Vagina (tissue), 2 donors: ENCODE data around the gene RAF1. TPM values are rescaled to one million over a fixed set of nuclear protein-coding genes. Genes with fewer than 3 reads are reported as not detected.

ENCODE experiments used
- DNase-seq, 2 donors: peaks; one replicate each; pipeline ENCODE4 v3.0.0-alpha.2; 2017; ENCODE audit errors: extremely low spot score in 2 of 2
- H3K27ac ChIP-seq: fragments of 200-600 bp; sonication (generic); one replicate; pipeline ENCODE4 v1.5.1; 2019
- H3K27me3 ChIP-seq: fragments of 200-600 bp; sonication (generic); one replicate; pipeline ENCODE4 v1.5.1; 2019
- H3K36me3 ChIP-seq, 2 donors: fragments of 200-600 bp; sonication (generic); one replicate each; pipeline ENCODE4 v1.5.1; 2017 to 2019
- H3K4me1 ChIP-seq: fragments of 200-600 bp; sonication (generic); one replicate; pipeline ENCODE4 v1.5.1; 2019
- H3K4me3 ChIP-seq, 2 donors: fragments of 200-600 bp; sonication (generic); 1 replicate in 1 of 2; 2 replicates in 1 of 2; pipeline ENCODE4 v1.5.1; 2016 to 2019
- H3K9me3 ChIP-seq: fragments of 200-600 bp; sonication (generic); one replicate; pipeline ENCODE4 v1.5.1; 2019
- POLR2A ChIP-seq, 2 donors: fragments of 450-650 bp; IDR thresholded peaks; one replicate each; pipeline ENCODE4 v1.6.1; 2017; ENCODE audit warnings: antibody characterized with exemption in 2 of 2, mild to moderate bottlenecking in 2 of 2, moderate library complexity in 2 of 2
- POLR2AphosphoS5 ChIP-seq, 2 donors: sonication (generic); formaldehyde crosslinking; IDR thresholded peaks; one replicate each; pipeline ENCODE4 v1.9.0; 2017; ENCODE audit warnings: antibody characterized with exemption in 2 of 2, mild to moderate bottlenecking in 2 of 2, low read depth in 1 of 2; ENCODE audit not compliant: insufficient read depth in 1 of 2
- intact Hi-C: fragments of 100-400 bp; cut with DNase I; formaldehyde crosslinking; loops from one replicate; pipeline ENCODE4 v1.15.1; 2023
- total RNA-seq: library from RNA; depleted of rRNA; stranded (reverse); fragments of >200 nt; gene quantifications from one replicate; pipeline ENCODE4 v1.2.3, GENCODE V29; 2016
- TF ChIP-seq, protein P1 (sequence below), 3 experiments: fragments of 450-650 bp in 2 of 3; fragments of 200-600 bp in 1 of 3; sonication (generic) in 1 of 3; IDR thresholded peaks; one replicate each; pipeline ENCODE4 v1.5.1; 2017 to 2019; ENCODE audit warnings: antibody characterized with exemption in 3 of 3, mild to moderate bottlenecking in 2 of 3, moderate library complexity in 2 of 3

The RAF1 gene
- total RNA-seq, 1 donor from 2014 or later = 89.6 TPM

DNA sequence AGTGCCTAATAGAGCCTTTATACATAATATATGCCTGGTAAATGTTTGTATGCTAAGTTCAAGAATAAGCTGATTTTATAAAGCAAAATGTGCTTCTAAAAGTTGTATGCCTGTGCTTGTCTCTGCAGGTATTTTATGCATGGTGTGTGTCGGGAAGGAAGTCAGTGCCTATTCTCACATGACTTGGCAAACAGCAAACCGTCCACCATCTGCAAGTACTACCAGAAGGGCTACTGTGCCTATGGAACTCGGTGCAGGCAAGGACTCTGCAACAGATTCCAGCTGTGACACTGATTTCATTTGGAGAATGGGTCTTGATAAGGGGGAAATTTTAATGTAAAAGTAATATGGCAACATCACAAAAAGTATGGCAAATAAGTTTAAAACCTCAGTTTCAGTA, 95.2 kb downstream of the RAF1 start:
- Histone ChIP-seq H3K4me1 (peaks cover 15% of the 10 kb centered on the region), H3K27ac (no peak overlapping the region), H3K4me3 (no peak overlapping the region), H3K9me3 (peaks cover 8% of the 10 kb centered on the region), H3K36me3 (peaks cover 8 to 42% of the 10 kb centered on the region in 2 donors), H3K27me3 (no peaks in the 10 kb centered on the region)
- no peak for DNase-seq
- TF ChIP-seq POLR2AphosphoS5 (IDR thresholded peaks at IDR 0.05; ENCODE audit: insufficient read depth in 1 of 2, low read depth in 1 of 2) = no peak
- TF ChIP-seq, protein P1, sequence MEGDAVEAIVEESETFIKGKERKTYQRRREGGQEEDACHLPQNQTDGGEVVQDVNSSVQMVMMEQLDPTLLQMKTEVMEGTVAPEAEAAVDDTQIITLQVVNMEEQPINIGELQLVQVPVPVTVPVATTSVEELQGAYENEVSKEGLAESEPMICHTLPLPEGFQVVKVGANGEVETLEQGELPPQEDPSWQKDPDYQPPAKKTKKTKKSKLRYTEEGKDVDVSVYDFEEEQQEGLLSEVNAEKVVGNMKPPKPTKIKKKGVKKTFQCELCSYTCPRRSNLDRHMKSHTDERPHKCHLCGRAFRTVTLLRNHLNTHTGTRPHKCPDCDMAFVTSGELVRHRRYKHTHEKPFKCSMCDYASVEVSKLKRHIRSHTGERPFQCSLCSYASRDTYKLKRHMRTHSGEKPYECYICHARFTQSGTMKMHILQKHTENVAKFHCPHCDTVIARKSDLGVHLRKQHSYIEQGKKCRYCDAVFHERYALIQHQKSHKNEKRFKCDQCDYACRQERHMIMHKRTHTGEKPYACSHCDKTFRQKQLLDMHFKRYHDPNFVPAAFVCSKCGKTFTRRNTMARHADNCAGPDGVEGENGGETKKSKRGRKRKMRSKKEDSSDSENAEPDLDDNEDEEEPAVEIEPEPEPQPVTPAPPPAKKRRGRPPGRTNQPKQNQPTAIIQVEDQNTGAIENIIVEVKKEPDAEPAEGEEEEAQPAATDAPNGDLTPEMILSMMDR (IDR thresholded peaks at IDR 0.05) = no peak
- TF ChIP-seq POLR2A (IDR thresholded peaks at IDR 0.05) = no peak
- intact Hi-C loops = no loop called here

DNA sequence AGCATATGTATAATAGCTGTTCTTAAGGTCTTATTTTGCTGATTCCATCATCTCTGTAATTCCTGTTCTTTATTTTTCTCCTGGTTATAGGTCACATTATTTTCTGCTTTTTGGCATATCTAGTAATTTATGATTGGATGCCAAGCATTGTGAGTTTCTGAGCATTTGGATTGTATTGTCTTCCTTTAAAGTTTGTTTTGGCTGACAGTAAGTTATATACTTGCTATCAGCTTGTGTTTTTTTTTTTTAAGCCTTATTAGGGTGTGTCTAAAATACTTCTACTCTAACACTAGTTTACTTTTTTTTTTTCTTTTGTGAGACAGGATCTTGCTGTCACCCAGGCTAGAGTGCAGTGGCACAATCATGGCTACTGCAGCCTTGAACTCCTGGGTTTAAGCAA, 96.9 kb downstream of the RAF1 start:
- H3K27ac ChIP-seq = no peak overlapping the region

GRCh38 chr3:12562451-12562850, 101.5 kb downstream of the RAF1 start:
- Histone ChIP-seq H3K9me3 (peaks cover 8% of the 10 kb centered on the region), H3K27me3 (no peaks in the 10 kb centered on the region), H3K36me3 (no peaks in the 10 kb centered on the region), H3K4me3 (no peak overlapping the region), H3K27ac (no peak overlapping the region), H3K4me1 (peaks cover 58% of the 10 kb centered on the region)
- intact Hi-C loops = no loop called here
- DNase-seq = no peak
- TF ChIP-seq, protein P1 (IDR thresholded peaks at IDR 0.05) = no peak
- TF ChIP-seq POLR2AphosphoS5 (IDR thresholded peaks at IDR 0.05; ENCODE audit: insufficient read depth in 1 of 2, low read depth in 1 of 2) = no peak
- no peak for TF ChIP-seq POLR2A (IDR thresholded peaks at IDR 0.05)

More for the DNA sequence above, 96.9 kb downstream of the RAF1 start:
- peaks cover 8% of the 10 kb centered on the region for H3K9me3 ChIP-seq
- TF ChIP-seq POLR2A (IDR thresholded peaks at IDR 0.05) (no peak), POLR2AphosphoS5 (IDR thresholded peaks at IDR 0.05; ENCODE audit: insufficient read depth in 1 of 2, low read depth in 1 of 2) (no peak)
- TF ChIP-seq, protein P1 (IDR thresholded peaks at IDR 0.05) = no peak
- H3K4me3 ChIP-seq = no peak overlapping the region
- H3K27me3 ChIP-seq = no peaks in the 10 kb centered on the region
- DNase-seq = no peak
- intact Hi-C loops = no loop called here
- H3K36me3 ChIP-seq = peaks cover 2 to 24% of the 10 kb centered on the region in 2 donors
- peaks cover 30% of the 10 kb centered on the region for H3K4me1 ChIP-seq

GRCh38 chr3:12561397-12561796, 102.5 kb downstream of the RAF1 start:
- H3K9me3 ChIP-seq = peaks cover 8% of the 10 kb centered on the region
- H3K4me1 ChIP-seq = peaks cover 61% of the 10 kb centered on the region
- no peaks in the 10 kb centered on the region for H3K36me3 ChIP-seq
- no peak overlapping the region for H3K4me3 ChIP-seq
- DNase-seq = no peak
- TF ChIP-seq POLR2A (IDR thresholded peaks at IDR 0.05) (no peak), POLR2AphosphoS5 (IDR thresholded peaks at IDR 0.05; ENCODE audit: insufficient read depth in 1 of 2, low read depth in 1 of 2) (no peak)
- TF ChIP-seq, protein P1 (IDR thresholded peaks at IDR 0.05) = no peak
- H3K27ac ChIP-seq = no peak overlapping the region
- intact Hi-C loops = no loop called here
- no peaks in the 10 kb centered on the region for H3K27me3 ChIP-seq

DNA sequence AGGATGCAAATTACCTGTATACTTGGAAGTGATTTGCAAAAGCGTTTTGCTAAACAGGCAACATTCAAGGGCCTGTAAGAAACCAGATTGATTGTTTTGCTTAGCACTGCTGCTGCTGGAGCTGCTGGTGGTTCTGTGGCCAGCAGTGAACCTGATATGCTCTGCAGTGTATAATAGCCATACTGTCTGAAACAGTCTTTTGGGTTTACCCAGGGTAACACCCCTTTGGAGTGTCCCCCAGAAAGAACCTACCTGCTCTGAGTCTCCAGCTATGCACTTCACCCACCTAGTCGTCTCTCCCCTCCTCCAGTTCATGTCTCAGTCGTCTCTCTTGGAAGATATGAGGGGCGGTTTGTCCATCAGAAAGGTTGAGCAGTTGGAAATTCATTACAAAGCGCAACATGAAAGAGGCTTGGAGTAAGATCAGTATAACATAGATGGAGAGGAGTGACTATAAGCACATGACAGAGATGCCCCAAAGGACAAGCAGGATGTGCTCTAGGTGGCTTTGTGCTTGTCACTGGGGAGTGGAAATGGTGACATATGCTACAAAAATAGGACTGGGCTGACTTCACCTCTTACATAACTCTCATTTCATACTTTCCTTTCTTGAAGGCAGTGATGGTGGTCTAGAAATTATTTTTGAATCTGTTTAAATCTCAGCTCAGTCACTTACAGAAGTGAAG, 103.3 kb downstream of the RAF1 start:
- Histone ChIP-seq H3K4me1 (peaks cover 68% of the 10 kb centered on the region), H3K36me3 (no peaks in the 10 kb centered on the region), H3K27ac (no peak overlapping the region), H3K4me3 (no peak overlapping the region), H3K27me3 (no peaks in the 10 kb centered on the region), H3K9me3 (peaks cover under 1% of the 10 kb centered on the region)
- intact Hi-C loops = no loop called here
- no peak for TF ChIP-seq POLR2A (IDR thresholded peaks at IDR 0.05)
- TF ChIP-seq POLR2AphosphoS5 (IDR thresholded peaks at IDR 0.05; ENCODE audit: insufficient read depth in 1 of 2, low read depth in 1 of 2) = no peak
- no peak for DNase-seq
